Measurements from ENCODE around the gene MRC1.
A peak's percentile ranks its signal among the peaks of the same experiment; 100 is the strongest.

Gene MRC1

GRCh38 chr10:17805921-17806577 is 3.1 kb upstream of the MRC1 start:
- peak; percentile 13 for TF ChIP-seq CTCF (IDR thresholded peaks at IDR 0.05; ENCODE audit: low read depth, low read length, missing control alignments)
- H3K36me3 ChIP-seq (replicated peaks): no peaks in the 10 kb centered on the region
- in situ Hi-C loops (cut with HindIII; ENCODE audit: low pct_ligation_motif_present, low sequenced_read_pairs): no loop called here
- no peak overlapping the region for H3K27ac ChIP-seq
- no peaks in the 10 kb centered on the region for H3K27me3 ChIP-seq (replicated peaks)
- H3K4me3 ChIP-seq (ENCODE audit: low read depth, low read length): no peak overlapping the region
- no peak for DNase-seq

GRCh38 chr10:17811146-17811865 is 2.2 kb downstream of the MRC1 start:
- Histone ChIP-seq H3K27ac (no peak overlapping the region), H3K4me3 (ENCODE audit: low read depth, low read length) (no peak overlapping the region), H3K27me3 (replicated peaks) (no peaks in the 10 kb centered on the region), H3K36me3 (replicated peaks) (no peaks in the 10 kb centered on the region)
- no peak for DNase-seq
- TF ChIP-seq CTCF (IDR thresholded peaks at IDR 0.05; ENCODE audit: low read depth, low read length, missing control alignments): no peak
- in situ Hi-C loops (cut with HindIII; ENCODE audit: low pct_ligation_motif_present, low sequenced_read_pairs): no loop called here

GRCh38 chr10:17814973-17815372 is 5.8 kb downstream of the MRC1 start:
- no peak for TF ChIP-seq CTCF (IDR thresholded peaks at IDR 0.05; ENCODE audit: low read depth, low read length, missing control alignments)
- Histone ChIP-seq H3K4me3 (ENCODE audit: low read depth, low read length) (no peak overlapping the region), H3K36me3 (replicated peaks) (no peaks in the 10 kb centered on the region), H3K27ac (no peak overlapping the region), H3K27me3 (replicated peaks) (no peaks in the 10 kb centered on the region)
- DNase-seq: no peak
- in situ Hi-C loops (cut with HindIII; ENCODE audit: low pct_ligation_motif_present, low sequenced_read_pairs): no loop called here

GRCh38 chr10:17816199-17816598 is 7.1 kb downstream of the MRC1 start:
- in situ Hi-C loops (cut with HindIII; ENCODE audit: low pct_ligation_motif_present, low sequenced_read_pairs): no loop called here
- no peak for DNase-seq
- TF ChIP-seq CTCF (IDR thresholded peaks at IDR 0.05; ENCODE audit: low read depth, low read length, missing control alignments): no peak
- H3K27ac ChIP-seq: no peak overlapping the region
- no peaks in the 10 kb centered on the region for H3K36me3 ChIP-seq (replicated peaks)
- no peak overlapping the region for H3K4me3 ChIP-seq (ENCODE audit: low read depth, low read length)
- no peaks in the 10 kb centered on the region for H3K27me3 ChIP-seq (replicated peaks)

GRCh38 chr10:17817316-17817715 is 8.2 kb downstream of the MRC1 start:
- no peak for TF ChIP-seq CTCF (IDR thresholded peaks at IDR 0.05; ENCODE audit: low read depth, low read length, missing control alignments)
- Histone ChIP-seq H3K4me3 (ENCODE audit: low read depth, low read length) (no peak overlapping the region), H3K36me3 (replicated peaks) (no peaks in the 10 kb centered on the region), H3K27me3 (replicated peaks) (no peaks in the 10 kb centered on the region), H3K27ac (no peak overlapping the region)
- DNase-seq: no peak
- in situ Hi-C loops (cut with HindIII; ENCODE audit: low pct_ligation_motif_present, low sequenced_read_pairs): no loop called here
